B cell (primary cell): Measurements from ENCODE around the gene FBXO15. TPM values are rescaled to one million over a fixed set of nuclear protein-coding genes. Genes with fewer than 3 reads are reported as not detected.

Experiments
- ATAC-seq: fragments of 200-7000 bp; cut with Tn5 transposase; one replicate; pipeline ENCODE4 v1.10.0; 2021; ENCODE audit warnings: low read depth, mild to moderate bottlenecking, moderate number of reproducible peaks, moderate library complexity
- CTCF ChIA-PET: fragments of 350-600 bp; sonication (Branson Sonifier 250); formaldehyde crosslinking; loops from one replicate; lab custom pipeline; 2021; ENCODE audit warnings: antibody characterized with exemption, inconsistent platforms; lab: Charles Lee
- POLR2A ChIA-PET: fragments of 350-600 bp; sonication (Branson Sonifier 250); formaldehyde crosslinking; loops from one replicate; lab custom pipeline; 2021; ENCODE audit warnings: antibody characterized with exemption; lab: Charles Lee
- DNase-seq: peaks from one replicate; pipeline ENCODE4 v3.0.0; 2013
- H2AFZ ChIP-seq: 2 replicates; pipeline ENCODE4 v1.6.1; 2012; ENCODE audit warnings: mild to moderate bottlenecking, low read depth, low read length; ENCODE audit not compliant: insufficient read depth, poor library complexity, severe bottlenecking
- H3K27ac ChIP-seq, 2 donors: 1 replicate in 1 of 2; 2 replicates in 1 of 2; pipeline ENCODE4 v1.5.1; 2012 to 2013; ENCODE audit warnings: low read length in 2 of 2, mild to moderate bottlenecking in 2 of 2, moderate library complexity in 1 of 2
- H3K27me3 ChIP-seq, 4 experiments: fragments of 200-600 bp in 1 of 4; sonication (generic) in 1 of 4; replicated peaks in 1 of 4; 1 replicate in 2 of 4; 2 replicates in 2 of 4; pipeline versions ENCODE4 v1.6.1 to v1.7.0; 2013 to 2016; ENCODE audit warnings: low read length in 3 of 4, mild to moderate bottlenecking in 2 of 4, mixed read lengths in 1 of 4, moderate library complexity in 1 of 4; ENCODE audit not compliant: insufficient read depth in 4 of 4, control insufficient read depth in 3 of 4; ENCODE audit errors: control extremely low read depth in 1 of 4
- H3K36me3 ChIP-seq, 2 experiments: replicated peaks in 1 of 2; 1 replicate in 1 of 2; 2 replicates in 1 of 2; pipeline versions ENCODE4 v1.6.1 to v1.7.1; 2013; ENCODE audit warnings: low read length in 1 of 2; ENCODE audit not compliant: insufficient read depth in 2 of 2, control insufficient read depth in 1 of 2; ENCODE audit errors: control extremely low read depth in 1 of 2, extremely low read depth in 1 of 2
- H3K4me1 ChIP-seq, 2 donors: fragments of 200-600 bp in 1 of 2; sonication (generic) in 1 of 2; 1 replicate in 1 of 2; 2 replicates in 1 of 2; pipeline versions ENCODE4 v1.5.1 to v1.6.1; 2013 to 2017; ENCODE audit warnings: low read length in 2 of 2; ENCODE audit not compliant: control insufficient read depth in 2 of 2, insufficient read depth in 2 of 2
- H3K4me2 ChIP-seq: replicated peaks from 2 replicates; pipeline ENCODE3; 2012; ENCODE audit warnings: mild to moderate bottlenecking, low read depth, low read length; ENCODE audit not compliant: poor library complexity, severe bottlenecking
- H3K4me3 ChIP-seq, 5 experiments: fragments of 200-600 bp in 1 of 5; sonication (generic) in 1 of 5; 1 replicate in 3 of 5; 2 replicates in 2 of 5; pipeline versions ENCODE4 v1.5.1 to v1.7.0; 2011 to 2016; ENCODE audit warnings: low read length in 4 of 5, mild to moderate bottlenecking in 4 of 5, low read depth in 2 of 5, control low read depth in 1 of 5, moderate library complexity in 1 of 5; ENCODE audit not compliant: insufficient read depth in 1 of 5; ENCODE audit errors: control extremely low read depth in 1 of 5, extremely low read depth in 1 of 5
- H3K79me2 ChIP-seq: fragments of 200-600 bp; sonication (generic); one replicate; pipeline ENCODE4 v1.6.0; 2016; ENCODE audit warnings: low read length; ENCODE audit not compliant: control insufficient read depth, insufficient read depth
- H3K9ac ChIP-seq: fragments of 200-600 bp; sonication (generic); 2 replicates; pipeline ENCODE4 v1.6.1; 2017; ENCODE audit warnings: mild to moderate bottlenecking, low read length, moderate library complexity
- H3K9me3 ChIP-seq, 3 donors: one replicate each; pipeline versions ENCODE4 v1.6.1 to v1.7.1; 2013; ENCODE audit warnings: low read length in 2 of 3; ENCODE audit not compliant: control insufficient read depth in 2 of 3, insufficient read depth in 1 of 3; ENCODE audit errors: control extremely low read depth in 1 of 3
- H4K20me1 ChIP-seq: 2 replicates; pipeline ENCODE4 v1.6.0; 2012; ENCODE audit warnings: mild to moderate bottlenecking, low read length; ENCODE audit not compliant: insufficient read depth, control insufficient read depth, poor library complexity, severe bottlenecking
- H3K27ac Mint-ChIP-seq: one replicate; pipeline ENCODE4 v1.8.0; 2021; ENCODE audit warnings: mixed read lengths
- H3K27me3 Mint-ChIP-seq: one replicate; pipeline ENCODE4 v1.8.0; 2021; ENCODE audit warnings: mixed read lengths
- H3K4me1 Mint-ChIP-seq: one replicate; pipeline ENCODE4 v1.8.0; 2021; ENCODE audit warnings: mixed read lengths
- H3K4me3 Mint-ChIP-seq: one replicate; pipeline ENCODE4 v1.8.0; 2021; ENCODE audit warnings: mixed read lengths
- H3K9me3 Mint-ChIP-seq: one replicate; pipeline ENCODE4 v1.8.0; 2022; ENCODE audit warnings: mixed read lengths; ENCODE audit not compliant: insufficient read depth
- CTCF ChIP-seq: fragments of 200-600 bp; IDR thresholded peaks from one replicate; pipeline ENCODE4 v1.8.0; 2022; ENCODE audit warnings: antibody characterized with exemption, mild to moderate bottlenecking
- EZH2 ChIP-seq: IDR thresholded peaks from 2 replicates; pipeline ENCODE4 v1.6.1; 2012; ENCODE audit warnings: borderline replicate concordance, low read depth, mild to moderate bottlenecking, moderate library complexity, low read length; ENCODE audit not compliant: insufficient read depth, poor library complexity, severe bottlenecking
- WGBS: methylation state at CpG from one replicate; pipeline ENCODE4 v1.1.5; 2013; ENCODE audit warnings: missing lambda C conversion rate; ENCODE audit not compliant: insufficient coverage; 5-methylcytosine and 5-hydroxymethylcytosine counted together
- intact Hi-C: fragments of 100-400 bp; cut with micrococcal nuclease; formaldehyde crosslinking; loops from one replicate; pipeline ENCODE4 v1.10.0; 2022
- polyA plus RNA-seq: library from polyadenylated mRNA; depleted of rRNA; stranded (reverse); fragments of >200 nt; gene quantifications from 2 replicates; pipeline ENCODE4 v1.2.3, GENCODE V29; 2012
- total RNA-seq, 2 donors: library from RNA; stranded (reverse); fragments of 120-200 nt in 1 of 2; gene quantifications; 1 replicate in 1 of 2; 2 replicates in 1 of 2; pipeline versions ENCODE4 v1.2.3 to v1.2.4, GENCODE V29; 2013 to 2022

Gene FBXO15
- total and polyA plus RNA-seq, 2 donors (not counting 1 experiment from before 2014, with no cell fraction given) = 1.6 to 4.1 TPM

GRCh38 chr18:74082742-74083556, 64.7 kb downstream of the FBXO15 start:
- ChIA-PET CTCF (interaction anchor here (0.7 to 2.7 kb wide), 18 partner anchors 10 to 471 kb away, joined by 3 to 47 read pairs (median 6); no protein-coding TSS in a partner anchor), POLR2A (interaction anchor here (1.8 to 2.6 kb wide), 2 partner anchors 18 to 23 kb away, joined by 8 to 23 read pairs; no protein-coding TSS in a partner anchor)
- TF ChIP-seq EZH2 (no peak), CTCF (no peak)
- DNase-seq = no peak
- Histone ChIP-seq H4K20me1 (no peaks in the 10 kb centered on the region), H3K4me1 (peaks cover 15% of the 10 kb centered on the region in 2 donors), H3K27me3 (no peaks in the 10 kb centered on the region), H3K9ac (peak overlapping the region; percentile 53), H3K79me2 (no peaks in the 10 kb centered on the region), H3K4me2 (peak overlapping the region; percentile 63), H3K9me3 (no peaks in the 10 kb centered on the region), H3K36me3 (no peaks in the 10 kb centered on the region), H2AFZ (peak overlapping the region; percentile 77), H3K4me3 (peak overlapping the region in 3 of 5 experiments; percentile 8 to 17 (median 11)), H3K27ac (peak overlapping the region; percentile 65 to 68)
- peak overlapping the region; percentile 69 for H3K4me3 Mint-ChIP-seq
- peak overlapping the region; percentile 93 for H3K27ac Mint-ChIP-seq
- H3K9me3 Mint-ChIP-seq = no peaks in the 10 kb centered on the region
- no peak for ATAC-seq
- 52% methylated on average over 13 of the region's 18 CpGs for WGBS
- peaks cover 6% of the 10 kb centered on the region for H3K27me3 Mint-ChIP-seq
- intact Hi-C loops = loop anchor here (1.0 to 2.0 kb wide), 4 partner anchors 20 to 259 kb away; no protein-coding TSS in a partner anchor
- H3K4me1 Mint-ChIP-seq = peaks cover 23% of the 10 kb centered on the region
